DMS53 treated with DMSO at 0.1 percent for 48 hours (cell line): ENCODE results near the gene EIF5B.

Experiments
- DNase-seq: peaks from one replicate; lab custom pipeline; 2025; ENCODE audit not compliant: unreplicated experiment; lab: John Stamatoyannopoulos, UW

Gene EIF5B

GRCh38 chr2:99404039-99404796, 67.0 kb downstream of the EIF5B start:
- DNase-seq = no peak

- DNase-seq = no peak
Observed at GRCh38 chr2:99404797-99405669, 67.8 kb downstream of the EIF5B start.

- DNase-seq = no peak
Observed at GRCh38 chr2:99406137-99406536, 68.9 kb downstream of the EIF5B start.

GRCh38 chr2:99410276-99410675, 73.1 kb downstream of the EIF5B start:
- DNase-seq = no peak

- no peak for DNase-seq
Observed at GRCh38 chr2:99414566-99414965, 77.4 kb downstream of the EIF5B start.

- DNase-seq = no peak
Observed at GRCh38 chr2:99417396-99417795, 80.2 kb downstream of the EIF5B start.

GRCh38 chr2:99420031-99420430, 82.8 kb downstream of the EIF5B start:
- DNase-seq = no peak

GRCh38 chr2:99420751-99421299, 83.6 kb downstream of the EIF5B start:
- DNase-seq = no peak

GRCh38 chr2:99421469-99421868, 84.3 kb downstream of the EIF5B start:
- no peak for DNase-seq

GRCh38 chr2:99422599-99422998, 85.4 kb downstream of the EIF5B start:
- no peak for DNase-seq

GRCh38 chr2:99424371-99424770, 87.2 kb downstream of the EIF5B start:
- no peak for DNase-seq

- no peak for DNase-seq
Observed at GRCh38 chr2:99425022-99425421, 87.8 kb downstream of the EIF5B start.

- DNase-seq = no peak
Observed at GRCh38 chr2:99430614-99431291, 93.6 kb downstream of the EIF5B start.

GRCh38 chr2:99431587-99432275, 94.5 kb downstream of the EIF5B start:
- no peak for DNase-seq

GRCh38 chr2:99433340-99433739, 96.2 kb downstream of the EIF5B start:
- no peak for DNase-seq

- no peak for DNase-seq
Observed at GRCh38 chr2:99436874-99437273, 99.7 kb downstream of the EIF5B start.

- DNase-seq = no peak
Observed at GRCh38 chr2:99439971-99440505, 102.8 kb downstream of the EIF5B start.

- no peak for DNase-seq
Observed at GRCh38 chr2:99442837-99443236, 105.6 kb downstream of the EIF5B start.

- DNase-seq = no peak
Observed at GRCh38 chr2:99444222-99444621, 107.0 kb downstream of the EIF5B start.

GRCh38 chr2:99445065-99445464, 107.9 kb downstream of the EIF5B start:
- no peak for DNase-seq

GRCh38 chr2:99448556-99448955, 111.4 kb downstream of the EIF5B start:
- no peak for DNase-seq
